Activated naive CD4-positive, alpha-beta T cell treated with anti-CD3 and anti-CD28 coated beads, Interleukin-2, amount 10 ng/mL, durations not matched to agents 5 hours and 36 hours (primary cell): Measurements from ENCODE around the gene GZMA. TPM values are rescaled to one million over a fixed set of nuclear protein-coding genes. Genes with fewer than 3 reads are reported as not detected.

ENCODE experiments used
- total RNA-seq, 2 experiments: library from RNA; stranded (reverse); gene quantifications; one replicate each; pipeline ENCODE4 v1.2.3, GENCODE V29; 2021

Gene GZMA
- total RNA-seq, result 100 to 1,000 TPM; 160 to 170 TPM

GRCh38 chr5:55102348-55102747 lies at the start of gene GZMA:
Gene GZMA, plus strand, starts transcription at chr5:55102646. Its CDS starts 37 bp downstream, at chr5:55102683.

Other genes starting within 250 kb of the GZMA start
- gene ESM1, start 117.1 kb upstream of the GZMA start, total RNA-seq, result not detected
- gene GZMK, start 78.4 kb upstream of the GZMA start, total RNA-seq, result 1 to 10 TPM; 1.3 TPM
- not detected for gene GPX8, start 57.5 kb downstream of the GZMA start, total RNA-seq
- gene CDC20B, start 70.5 kb downstream of the GZMA start, total RNA-seq, result not detected
- not detected for gene MCIDAS, start 124.7 kb downstream of the GZMA start, total RNA-seq
- not detected for gene CCNO, start 131.0 kb downstream of the GZMA start, total RNA-seq
- 10 to 100 TPM; 13.8 to 17.1 TPM for gene DHX29, start 205.0 kb downstream of the GZMA start, total RNA-seq
- gene MTREX, start 205.3 kb downstream of the GZMA start, total RNA-seq, result 10 to 100 TPM; 58.3 to 67.7 TPM